22Rv1 (cell line): ENCODE data around the gene TECR.
"Not testable (repeated sequence)": the region's sequence is repeated elsewhere in the genome, so short reads cannot be mapped to it uniquely, and the experiment has no call there.

Experiments
- H3K27ac ChIP-seq: fragments of 450-650 bp; 2 replicates; pipeline ENCODE4 v1.5.1; 2017
- ZFX ChIP-seq: fragments of 450-650 bp; IDR thresholded peaks from 2 replicates; pipeline ENCODE4 v1.6.1; 2017; ENCODE audit warnings: antibody characterized with exemption, borderline replicate concordance
- TF ChIP-seq, protein P1 (sequence below): fragments of 450-650 bp; IDR thresholded peaks from 2 replicates; pipeline ENCODE4 v1.5.1; 2017; ENCODE audit warnings: mild to moderate bottlenecking

The TECR gene

DNA sequence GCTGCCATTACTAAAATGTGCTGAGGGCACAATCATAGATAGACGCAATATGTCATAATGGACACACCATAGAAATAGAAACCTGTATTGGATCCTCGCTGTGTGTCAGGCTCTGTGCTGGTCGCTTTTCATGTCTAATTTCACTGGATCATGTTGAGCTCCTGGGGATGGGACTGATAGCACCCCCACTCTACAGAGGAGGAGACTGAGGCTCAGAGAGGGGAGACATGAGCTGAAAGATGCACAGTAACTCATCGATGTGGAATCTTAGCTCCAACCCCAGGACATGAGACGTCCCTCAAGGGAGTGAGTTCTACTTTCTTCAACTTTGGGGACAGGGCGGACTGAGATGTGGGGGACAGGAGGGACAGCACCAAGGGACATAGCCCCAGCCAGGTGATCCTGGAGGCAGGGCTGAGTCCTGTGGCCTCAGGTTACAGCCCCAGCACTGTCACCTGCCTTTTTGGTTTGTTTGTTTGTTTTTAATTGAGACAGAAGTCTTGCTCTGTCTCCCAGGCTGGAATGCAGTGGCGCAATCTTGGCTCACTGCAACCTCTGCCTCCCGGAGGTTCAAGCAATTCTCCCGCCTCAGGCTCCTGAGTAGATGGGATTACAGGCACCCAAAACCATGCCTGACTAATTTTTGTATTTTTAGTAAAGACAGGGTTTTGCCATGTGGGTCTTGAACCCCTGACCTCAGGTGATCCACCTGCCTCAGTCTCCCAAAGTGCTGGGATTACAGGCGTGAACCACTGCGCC, 26.9 kb upstream of the TECR start:
- TF ChIP-seq, protein P1, sequence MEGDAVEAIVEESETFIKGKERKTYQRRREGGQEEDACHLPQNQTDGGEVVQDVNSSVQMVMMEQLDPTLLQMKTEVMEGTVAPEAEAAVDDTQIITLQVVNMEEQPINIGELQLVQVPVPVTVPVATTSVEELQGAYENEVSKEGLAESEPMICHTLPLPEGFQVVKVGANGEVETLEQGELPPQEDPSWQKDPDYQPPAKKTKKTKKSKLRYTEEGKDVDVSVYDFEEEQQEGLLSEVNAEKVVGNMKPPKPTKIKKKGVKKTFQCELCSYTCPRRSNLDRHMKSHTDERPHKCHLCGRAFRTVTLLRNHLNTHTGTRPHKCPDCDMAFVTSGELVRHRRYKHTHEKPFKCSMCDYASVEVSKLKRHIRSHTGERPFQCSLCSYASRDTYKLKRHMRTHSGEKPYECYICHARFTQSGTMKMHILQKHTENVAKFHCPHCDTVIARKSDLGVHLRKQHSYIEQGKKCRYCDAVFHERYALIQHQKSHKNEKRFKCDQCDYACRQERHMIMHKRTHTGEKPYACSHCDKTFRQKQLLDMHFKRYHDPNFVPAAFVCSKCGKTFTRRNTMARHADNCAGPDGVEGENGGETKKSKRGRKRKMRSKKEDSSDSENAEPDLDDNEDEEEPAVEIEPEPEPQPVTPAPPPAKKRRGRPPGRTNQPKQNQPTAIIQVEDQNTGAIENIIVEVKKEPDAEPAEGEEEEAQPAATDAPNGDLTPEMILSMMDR, result no peak
- TF ChIP-seq ZFX, result no peak
- no peak overlapping the region for H3K27ac ChIP-seq

DNA sequence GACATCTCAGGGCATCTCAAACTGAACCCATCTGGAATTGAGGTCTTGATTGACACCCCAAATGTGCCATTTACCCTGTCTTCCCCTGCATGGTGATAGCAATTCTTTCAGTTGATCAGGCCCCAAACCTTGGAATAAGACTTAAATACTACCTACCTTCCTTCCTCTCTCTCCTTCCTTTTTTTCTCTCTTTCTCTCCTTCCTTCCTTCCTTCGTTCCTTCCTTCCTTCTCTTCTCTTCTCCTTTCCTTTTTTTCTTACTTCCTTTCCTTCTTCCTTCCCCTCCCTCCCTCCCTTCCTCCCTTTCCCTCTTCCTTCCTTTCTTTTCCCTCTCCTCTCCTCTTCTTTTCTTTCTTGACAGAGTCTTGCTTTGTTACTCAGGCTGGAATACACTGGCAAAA, 26.1 kb upstream of the TECR start:
- TF ChIP-seq, protein P1, result no peak
- no peak for TF ChIP-seq ZFX
- no peak overlapping the region for H3K27ac ChIP-seq

DNA sequence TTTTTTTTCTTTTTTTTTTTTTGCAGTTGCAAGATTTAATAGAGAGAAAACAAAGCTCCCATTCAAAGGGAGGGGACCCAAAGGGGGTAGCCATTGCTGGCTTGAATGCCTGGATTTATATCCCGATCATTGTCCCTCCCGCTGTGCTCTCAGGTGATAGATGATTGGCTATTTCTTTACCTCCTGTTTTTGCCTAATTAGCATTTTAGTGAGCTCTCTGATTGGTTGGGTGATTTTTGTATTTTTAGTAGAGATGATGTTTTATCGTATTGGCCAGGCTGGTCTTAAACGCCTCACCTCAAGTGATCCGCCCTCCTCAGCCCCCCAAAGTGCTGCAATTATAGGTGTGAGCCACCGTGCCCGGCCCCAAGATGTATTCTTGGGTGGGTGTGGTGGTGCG, 24.8 kb upstream of the TECR start:
- not testable (repeated sequence) for H3K27ac ChIP-seq

DNA sequence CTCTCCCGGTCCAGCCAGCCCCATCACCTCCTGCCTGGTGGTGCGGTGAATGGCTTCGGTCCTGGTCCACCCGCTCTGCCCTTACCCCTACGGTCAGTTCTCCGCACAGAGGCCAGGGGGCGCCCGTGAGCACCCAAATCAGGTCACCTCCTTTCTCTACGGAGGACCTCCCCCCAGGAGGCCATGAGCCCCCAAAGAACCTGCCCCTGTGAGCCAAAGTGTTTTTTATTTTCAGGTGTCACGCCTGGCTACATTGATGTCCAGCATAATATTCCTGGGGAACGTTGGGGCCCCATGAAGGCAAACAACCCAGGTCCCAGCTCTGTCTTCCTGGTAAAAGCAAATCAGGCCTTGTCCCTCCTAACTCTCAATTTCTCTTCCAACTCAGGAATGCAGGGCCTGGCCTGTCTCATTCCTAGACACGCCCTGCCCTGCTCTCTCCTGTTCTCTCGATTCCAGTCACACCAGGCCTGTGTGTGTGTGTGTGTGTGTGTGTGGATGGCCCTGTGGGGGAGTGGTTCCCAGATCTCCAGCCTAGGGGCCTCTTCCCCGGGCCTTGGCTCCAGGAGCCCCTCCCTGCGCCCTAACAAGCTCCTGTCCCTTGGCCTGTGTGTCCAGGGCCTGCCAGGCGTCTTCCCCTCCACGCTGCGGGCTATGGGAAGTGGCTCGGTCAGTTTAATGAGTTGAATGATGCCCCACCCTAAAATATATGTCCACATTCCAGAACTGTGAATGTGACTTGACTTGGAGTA, 23.7 kb upstream of the TECR start:
- TF ChIP-seq, protein P1, result peak; percentile 92
- TF ChIP-seq ZFX, result no peak
- no peak overlapping the region for H3K27ac ChIP-seq

DNA sequence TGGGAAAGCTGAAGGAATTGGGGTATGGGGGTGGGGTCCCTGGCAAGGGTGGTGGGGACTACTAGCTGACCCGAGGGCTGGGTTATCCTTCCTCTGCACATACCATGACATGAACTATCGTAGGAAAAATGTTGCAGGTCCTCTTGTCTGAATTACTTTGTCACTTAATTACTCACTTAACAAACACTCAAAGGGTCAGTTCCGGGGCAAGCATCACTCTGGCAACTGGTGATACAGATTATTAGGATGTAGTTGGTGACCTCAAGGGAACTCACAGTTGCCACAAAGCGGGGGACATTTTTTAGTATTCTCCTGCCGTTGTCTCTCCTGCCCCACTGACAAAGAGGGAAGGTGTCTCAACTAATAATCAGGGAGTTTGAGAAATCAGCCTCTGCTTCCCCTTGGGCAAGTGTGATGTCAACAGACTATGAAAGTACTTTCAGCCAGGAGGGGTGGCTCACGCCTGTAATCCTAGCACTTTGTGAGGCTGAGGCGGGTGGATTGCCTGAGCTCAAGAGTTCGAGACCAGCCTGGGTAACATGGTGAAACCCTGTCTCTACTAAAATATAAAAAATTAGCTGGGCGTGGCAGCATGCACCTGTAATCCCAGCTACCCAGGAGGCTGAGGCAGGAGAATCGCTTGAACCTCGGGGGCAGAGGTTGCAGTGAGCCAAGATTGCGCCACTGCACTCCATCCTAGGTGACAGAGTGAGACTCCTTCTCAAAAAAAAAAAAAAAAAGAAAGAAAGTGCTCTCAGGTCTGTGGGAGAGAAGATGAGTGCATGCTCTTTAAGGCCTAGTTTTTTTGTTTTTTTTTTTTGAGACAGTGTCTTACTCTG, 21.5 kb upstream of the TECR start:
- no peak for TF ChIP-seq ZFX
- TF ChIP-seq, protein P1, result no peak
- no peak overlapping the region for H3K27ac ChIP-seq

DNA sequence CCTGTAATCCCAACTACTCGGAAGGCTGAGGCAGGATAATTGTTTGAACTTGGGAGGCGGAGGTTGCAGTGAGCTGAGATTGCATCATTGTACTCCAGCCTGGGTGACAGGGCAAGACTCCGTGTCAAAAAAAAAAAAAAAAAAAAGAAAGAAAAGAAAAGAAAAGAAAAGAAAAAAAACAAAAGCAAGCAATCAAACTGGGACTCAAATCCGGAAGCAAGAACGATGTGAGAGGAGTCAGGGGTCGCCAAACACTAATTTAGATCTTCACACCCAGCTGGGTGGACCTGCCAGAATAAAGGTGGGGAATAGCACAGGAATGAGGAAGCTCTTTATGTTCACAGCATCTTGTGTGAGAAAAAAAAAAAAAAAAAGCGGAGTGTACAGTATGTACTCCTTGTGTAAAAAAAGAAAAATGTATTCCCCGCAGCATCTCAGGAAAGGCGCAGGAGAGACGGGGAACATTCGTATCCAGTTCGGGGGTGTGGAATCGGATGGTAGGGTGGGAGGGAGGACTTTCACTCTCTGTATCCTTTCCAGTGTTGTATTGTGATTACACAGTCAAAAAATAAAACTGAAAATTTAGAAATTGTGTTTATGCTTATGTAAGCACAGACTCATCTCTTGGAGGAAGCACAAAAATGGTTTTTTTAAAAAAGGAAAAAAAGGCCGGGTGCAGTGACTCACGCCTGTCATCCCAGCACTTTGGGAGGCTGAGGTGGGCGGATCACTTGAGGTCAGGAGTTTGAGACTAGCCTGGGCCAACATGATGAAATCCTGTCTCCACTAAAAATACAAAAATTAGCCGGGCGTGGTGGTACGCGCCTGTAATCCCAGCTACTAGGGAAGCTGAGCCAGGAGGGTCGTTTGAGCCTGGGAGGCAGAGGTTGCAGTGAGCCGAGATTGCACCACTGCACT, 18.8 kb upstream of the TECR start:
- TF ChIP-seq, protein P1, result no peak
- TF ChIP-seq ZFX, result no peak
- no peak overlapping the region for H3K27ac ChIP-seq

DNA sequence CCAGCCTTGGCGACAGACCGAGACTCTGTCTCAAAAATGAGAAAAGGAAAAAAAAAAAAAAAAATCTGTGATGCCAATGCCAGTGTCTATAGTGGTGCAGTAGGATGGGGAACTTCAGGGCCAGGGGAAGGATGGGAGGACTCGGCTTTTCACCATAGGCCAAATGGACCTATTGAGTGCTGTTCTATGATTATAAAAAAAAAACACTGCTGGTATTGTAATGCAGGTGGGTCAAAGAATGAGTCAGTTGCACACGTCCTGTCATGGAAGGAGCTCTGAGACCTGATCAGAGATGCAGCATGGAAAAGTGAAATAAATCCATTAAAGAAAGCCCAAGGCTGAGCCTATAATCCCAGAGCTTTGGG, 18.2 kb upstream of the TECR start:
- no peak for TF ChIP-seq ZFX
- TF ChIP-seq, protein P1, result no peak
- H3K27ac ChIP-seq, result no peak overlapping the region
